ENCODE results near the gene C11orf21.

- peak; percentile 98 for TF ChIP-seq POLR2AphosphoS5 (IDR thresholded peaks at IDR 0.05)
- TF ChIP-seq CTCF (IDR thresholded peaks at IDR 0.05) = no peak
- no peak for TF ChIP-seq POLR2A (IDR thresholded peaks at IDR 0.05)
These were observed 4.7 kb upstream of the C11orf21 start for GRCh38 chr11:2306452-2306823.
